ENCODE data around the gene RNF225. TPM values are rescaled to one million over a fixed set of nuclear protein-coding genes. Genes with fewer than 3 reads are reported as not detected.

RNF225 gene
- total and polyA plus RNA-seq, 2 of the 13 experiments (the other 11 are each of a cell fraction or from before 2014, with no cell fraction given) = not detected

DNA sequence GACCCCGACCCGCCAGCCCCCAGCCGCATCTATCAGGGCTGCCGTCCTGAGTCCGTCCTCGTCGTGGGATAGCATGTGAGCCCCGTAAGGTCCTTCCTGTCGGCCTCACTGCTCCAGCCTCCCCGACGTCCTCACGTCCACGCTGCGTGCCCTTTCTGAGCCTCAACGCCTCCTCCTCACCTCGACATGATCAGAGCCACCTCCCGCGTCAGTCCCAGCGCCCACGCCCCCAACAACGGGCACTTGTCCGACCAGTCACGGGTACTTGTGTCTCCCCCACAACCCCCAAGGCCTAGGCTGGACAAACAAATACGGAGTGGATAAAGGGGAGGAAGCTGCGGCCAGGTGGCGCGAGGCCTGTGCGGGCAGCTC, 33.6 kb upstream of the RNF225 start (continued):
- TF ChIP-seq ZMYM4 (CRISPR knock-in tag; IDR thresholded peaks at IDR 0.05) (0 out of 2 replicates have a peak, but pooled peaks have one; percentile 10), ZNF761 (CRISPR knock-in tag; conservative IDR thresholded peaks at IDR 0.05) (no peak), RBM22 (optimal IDR thresholded peaks at IDR 0.05; ENCODE audit: low read length) (peak; percentile 68), ZNF263 (CRISPR knock-in tag; IDR thresholded peaks at IDR 0.05) (peak; percentile 7; the same call in 1 of the 2 replicates), ZNF33B (CRISPR knock-in tag; IDR thresholded peaks at IDR 0.05) (0 out of 2 replicates have a peak, but pooled peaks have one; percentile 2), DR1 (CRISPR knock-in tag; IDR thresholded peaks at IDR 0.05) (0 out of 2 replicates have a peak, but pooled peaks have one; percentile 10), POLR2AphosphoS5 (IDR thresholded peaks at IDR 0.05; ENCODE audit: low read depth, low read length) (no peak), ATAD3A (CRISPR knock-in tag; IDR thresholded peaks at IDR 0.05) (no peak), ZBTB21 (CRISPR knock-in tag; IDR thresholded peaks at IDR 0.05) (no peak), ETV6 (CRISPR knock-in tag; conservative IDR thresholded peaks at IDR 0.05) (no peak), BRCA1 (CRISPR knock-in tag; IDR thresholded peaks at IDR 0.05) (no peak), SALL2 (CRISPR knock-in tag; IDR thresholded peaks at IDR 0.05) (0 out of 2 replicates have a peak, but pooled peaks have one; percentile 6), ZBTB3 (CRISPR knock-in tag; IDR thresholded peaks at IDR 0.05; ENCODE audit: borderline replicate concordance, low read depth) (no peak), HNRNPH1 (optimal IDR thresholded peaks at IDR 0.05; ENCODE audit: low read depth, low read length) (peak; percentile 32), POLR2G (IDR thresholded peaks at IDR 0.05; ENCODE audit: low read depth, low read length) (no peak), FOXA3 (CRISPR knock-in tag; IDR thresholded peaks at IDR 0.05) (no peak), ZNF280B (CRISPR knock-in tag; IDR thresholded peaks at IDR 0.05; ENCODE audit: borderline replicate concordance) (no peak), HIVEP1 (CRISPR knock-in tag; IDR thresholded peaks at IDR 0.05) (peak; percentile 68; the same call in 1 of the 2 replicates), ZEB1 (IDR thresholded peaks at IDR 0.05; ENCODE audit: insufficient replicate concordance, low read depth) (no peak), SAFB2 (CRISPR knock-in tag; IDR thresholded peaks at IDR 0.05; ENCODE audit: borderline replicate concordance, low read depth) (0 out of 2 replicates have a peak, but pooled peaks have one; percentile 39), ZNF766 (CRISPR knock-in tag; IDR thresholded peaks at IDR 0.05; ENCODE audit: borderline replicate concordance) (no peak), U2AF1 (optimal IDR thresholded peaks at IDR 0.05; ENCODE audit: low read depth, low read length) (peak; percentile 31), GATAD2A (CRISPR knock-in tag; IDR thresholded peaks at IDR 0.05) (peak; percentile 8; the same call in 1 of the 2 replicates), SRSF1 (optimal IDR thresholded peaks at IDR 0.05; ENCODE audit: low read depth, low read length) (no peak), LCORL (IDR thresholded peaks at IDR 0.05) (no peak), LCORL (CRISPR knock-in tag; IDR thresholded peaks at IDR 0.05) (peak; percentile 8; the same call in 1 of the 2 replicates)
- TF ChIP-seq, protein P1, sequence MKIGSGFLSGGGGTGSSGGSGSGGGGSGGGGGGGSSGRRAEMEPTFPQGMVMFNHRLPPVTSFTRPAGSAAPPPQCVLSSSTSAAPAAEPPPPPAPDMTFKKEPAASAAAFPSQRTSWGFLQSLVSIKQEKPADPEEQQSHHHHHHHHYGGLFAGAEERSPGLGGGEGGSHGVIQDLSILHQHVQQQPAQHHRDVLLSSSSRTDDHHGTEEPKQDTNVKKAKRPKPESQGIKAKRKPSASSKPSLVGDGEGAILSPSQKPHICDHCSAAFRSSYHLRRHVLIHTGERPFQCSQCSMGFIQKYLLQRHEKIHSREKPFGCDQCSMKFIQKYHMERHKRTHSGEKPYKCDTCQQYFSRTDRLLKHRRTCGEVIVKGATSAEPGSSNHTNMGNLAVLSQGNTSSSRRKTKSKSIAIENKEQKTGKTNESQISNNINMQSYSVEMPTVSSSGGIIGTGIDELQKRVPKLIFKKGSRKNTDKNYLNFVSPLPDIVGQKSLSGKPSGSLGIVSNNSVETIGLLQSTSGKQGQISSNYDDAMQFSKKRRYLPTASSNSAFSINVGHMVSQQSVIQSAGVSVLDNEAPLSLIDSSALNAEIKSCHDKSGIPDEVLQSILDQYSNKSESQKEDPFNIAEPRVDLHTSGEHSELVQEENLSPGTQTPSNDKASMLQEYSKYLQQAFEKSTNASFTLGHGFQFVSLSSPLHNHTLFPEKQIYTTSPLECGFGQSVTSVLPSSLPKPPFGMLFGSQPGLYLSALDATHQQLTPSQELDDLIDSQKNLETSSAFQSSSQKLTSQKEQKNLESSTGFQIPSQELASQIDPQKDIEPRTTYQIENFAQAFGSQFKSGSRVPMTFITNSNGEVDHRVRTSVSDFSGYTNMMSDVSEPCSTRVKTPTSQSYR (CRISPR knock-in tag; IDR thresholded peaks at IDR 0.05; ENCODE audit: borderline replicate concordance) = 0 out of 2 replicates have a peak, but pooled peaks have one; percentile 10
- TF ChIP-seq, protein P2, sequence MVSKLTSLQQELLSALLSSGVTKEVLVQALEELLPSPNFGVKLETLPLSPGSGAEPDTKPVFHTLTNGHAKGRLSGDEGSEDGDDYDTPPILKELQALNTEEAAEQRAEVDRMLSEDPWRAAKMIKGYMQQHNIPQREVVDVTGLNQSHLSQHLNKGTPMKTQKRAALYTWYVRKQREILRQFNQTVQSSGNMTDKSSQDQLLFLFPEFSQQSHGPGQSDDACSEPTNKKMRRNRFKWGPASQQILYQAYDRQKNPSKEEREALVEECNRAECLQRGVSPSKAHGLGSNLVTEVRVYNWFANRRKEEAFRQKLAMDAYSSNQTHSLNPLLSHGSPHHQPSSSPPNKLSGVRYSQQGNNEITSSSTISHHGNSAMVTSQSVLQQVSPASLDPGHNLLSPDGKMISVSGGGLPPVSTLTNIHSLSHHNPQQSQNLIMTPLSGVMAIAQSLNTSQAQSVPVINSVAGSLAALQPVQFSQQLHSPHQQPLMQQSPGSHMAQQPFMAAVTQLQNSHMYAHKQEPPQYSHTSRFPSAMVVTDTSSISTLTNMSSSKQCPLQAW (CRISPR knock-in tag; IDR thresholded peaks at IDR 0.05) = no peak
